NCI-H146 (cell line): Measurements from ENCODE around the gene STAT6.

Source experiments
- DNase-seq: peaks from one replicate; lab custom pipeline; 2025; lab: John Stamatoyannopoulos, UW

Gene STAT6, protein sequence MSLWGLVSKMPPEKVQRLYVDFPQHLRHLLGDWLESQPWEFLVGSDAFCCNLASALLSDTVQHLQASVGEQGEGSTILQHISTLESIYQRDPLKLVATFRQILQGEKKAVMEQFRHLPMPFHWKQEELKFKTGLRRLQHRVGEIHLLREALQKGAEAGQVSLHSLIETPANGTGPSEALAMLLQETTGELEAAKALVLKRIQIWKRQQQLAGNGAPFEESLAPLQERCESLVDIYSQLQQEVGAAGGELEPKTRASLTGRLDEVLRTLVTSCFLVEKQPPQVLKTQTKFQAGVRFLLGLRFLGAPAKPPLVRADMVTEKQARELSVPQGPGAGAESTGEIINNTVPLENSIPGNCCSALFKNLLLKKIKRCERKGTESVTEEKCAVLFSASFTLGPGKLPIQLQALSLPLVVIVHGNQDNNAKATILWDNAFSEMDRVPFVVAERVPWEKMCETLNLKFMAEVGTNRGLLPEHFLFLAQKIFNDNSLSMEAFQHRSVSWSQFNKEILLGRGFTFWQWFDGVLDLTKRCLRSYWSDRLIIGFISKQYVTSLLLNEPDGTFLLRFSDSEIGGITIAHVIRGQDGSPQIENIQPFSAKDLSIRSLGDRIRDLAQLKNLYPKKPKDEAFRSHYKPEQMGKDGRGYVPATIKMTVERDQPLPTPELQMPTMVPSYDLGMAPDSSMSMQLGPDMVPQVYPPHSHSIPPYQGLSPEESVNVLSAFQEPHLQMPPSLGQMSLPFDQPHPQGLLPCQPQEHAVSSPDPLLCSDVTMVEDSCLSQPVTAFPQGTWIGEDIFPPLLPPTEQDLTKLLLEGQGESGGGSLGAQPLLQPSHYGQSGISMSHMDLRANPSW

DNA sequence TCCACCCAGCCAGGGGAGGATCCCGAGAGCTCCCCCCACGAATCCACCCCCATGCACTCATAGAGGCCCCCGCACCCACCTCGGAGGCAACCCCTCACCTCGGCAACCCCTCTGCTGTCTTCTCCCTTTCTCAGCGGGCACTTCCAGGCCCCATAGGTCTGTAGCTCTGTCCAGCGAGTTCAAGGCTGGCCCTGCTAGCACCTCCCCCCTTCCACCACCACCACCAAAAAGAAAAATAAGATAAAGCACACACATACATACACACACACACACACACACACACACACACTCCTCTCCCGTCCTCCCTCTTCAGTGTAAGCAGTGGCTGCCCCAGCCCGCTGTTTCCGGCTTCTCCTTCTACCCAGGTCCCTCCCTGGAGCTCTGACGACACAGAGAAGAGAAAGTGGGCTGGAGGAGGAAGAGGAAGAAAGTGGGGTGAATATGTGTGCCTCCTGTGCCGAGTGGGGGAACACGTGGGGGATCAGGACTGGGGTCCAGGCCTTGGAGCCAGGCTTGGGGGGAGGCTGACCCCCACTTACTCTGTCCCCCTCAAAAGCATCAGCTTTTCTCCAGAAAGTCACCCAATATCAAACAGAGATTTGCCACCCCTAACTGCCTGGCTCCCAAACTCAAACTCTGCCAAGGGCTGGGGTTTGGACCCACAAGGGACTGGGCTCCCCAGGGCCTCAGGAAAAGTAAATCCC lies at the start of gene STAT6:
STAT6 (minus strand) TSS at position 332 of the 704 bp plus-strand sequence. CDS start 3,084 bp downstream, outside the sequence.
- DNase-seq = peak; percentile 71

DNA sequence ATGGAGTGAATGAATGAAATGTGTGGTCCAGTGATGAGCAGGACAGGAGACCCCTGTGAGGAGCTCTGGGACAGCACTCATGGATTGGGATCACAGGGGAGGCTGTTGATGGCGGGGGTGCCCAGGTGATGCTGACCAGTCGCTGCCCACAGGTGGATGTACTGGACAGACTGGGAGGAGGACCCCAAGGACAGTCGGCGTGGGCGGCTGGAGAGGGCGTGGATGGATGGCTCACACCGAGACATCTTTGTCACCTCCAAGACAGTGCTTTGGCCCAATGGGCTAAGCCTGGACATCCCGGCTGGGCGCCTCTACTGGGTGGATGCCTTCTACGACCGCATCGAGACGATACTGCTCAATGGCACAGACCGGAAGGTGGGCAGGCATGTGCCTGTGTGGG lies 49.6 kb upstream of the STAT6 start:
- DNase-seq = no peak

DNA sequence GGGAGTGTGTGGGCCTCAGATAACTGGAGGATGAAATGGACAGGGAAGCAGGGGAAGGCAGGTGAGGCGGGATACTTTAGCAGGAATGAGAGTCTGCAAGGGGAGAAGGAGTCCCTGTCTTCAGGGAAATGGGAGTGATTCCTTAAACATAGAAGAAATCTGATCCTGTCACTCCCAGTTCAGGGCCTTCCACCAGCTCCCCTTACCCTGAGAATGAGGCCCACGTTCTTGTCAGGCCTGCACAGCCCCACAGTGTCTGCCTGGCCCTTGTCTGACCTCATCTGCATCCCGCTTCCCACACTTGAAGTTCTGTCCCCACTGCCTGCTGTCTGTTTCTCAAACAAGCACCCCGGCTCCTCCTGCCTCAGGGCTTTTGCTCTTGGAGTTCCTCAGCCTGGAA lies 48.9 kb upstream of the STAT6 start:
- no peak for DNase-seq

DNA sequence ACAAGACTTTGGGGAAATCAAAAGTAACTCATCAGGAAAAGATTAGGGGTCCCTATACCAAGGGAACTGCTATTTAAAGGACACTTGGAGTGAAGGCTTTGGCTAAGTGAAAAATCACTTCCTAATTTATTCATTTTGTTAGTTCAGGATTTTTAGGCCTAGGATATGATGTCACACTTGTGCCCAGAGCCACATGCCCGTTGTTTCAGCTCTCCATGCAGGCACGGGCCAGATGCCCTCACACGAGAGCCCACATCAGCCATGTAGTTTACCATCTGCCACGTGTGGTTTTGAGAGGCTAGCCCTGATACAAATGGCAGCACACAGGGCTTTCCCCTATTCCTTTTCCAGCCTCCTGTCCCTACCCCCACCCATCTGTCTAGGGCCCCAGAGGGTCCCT lies 48.1 kb upstream of the STAT6 start:
- DNase-seq = no peak

DNA sequence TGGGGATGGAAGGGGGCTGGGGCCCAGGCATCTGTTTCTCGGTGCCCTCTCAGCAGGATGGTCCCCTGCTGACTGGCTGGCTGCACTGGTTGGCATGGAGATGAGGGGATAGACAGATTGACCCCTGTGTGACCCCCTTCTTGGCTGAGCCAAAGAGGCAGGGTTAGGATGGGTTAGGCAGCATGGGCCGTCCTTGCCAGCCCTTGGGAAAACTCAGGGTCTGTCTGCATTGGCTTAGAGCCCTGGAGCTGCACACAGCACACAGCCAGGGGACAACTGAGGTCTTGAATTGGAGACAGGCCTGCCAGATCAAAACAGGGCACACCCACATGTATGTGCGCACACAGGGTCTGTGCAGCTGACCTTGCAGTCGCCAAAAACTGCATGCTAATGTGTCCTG lies 47.5 kb upstream of the STAT6 start:
- DNase-seq = no peak

DNA sequence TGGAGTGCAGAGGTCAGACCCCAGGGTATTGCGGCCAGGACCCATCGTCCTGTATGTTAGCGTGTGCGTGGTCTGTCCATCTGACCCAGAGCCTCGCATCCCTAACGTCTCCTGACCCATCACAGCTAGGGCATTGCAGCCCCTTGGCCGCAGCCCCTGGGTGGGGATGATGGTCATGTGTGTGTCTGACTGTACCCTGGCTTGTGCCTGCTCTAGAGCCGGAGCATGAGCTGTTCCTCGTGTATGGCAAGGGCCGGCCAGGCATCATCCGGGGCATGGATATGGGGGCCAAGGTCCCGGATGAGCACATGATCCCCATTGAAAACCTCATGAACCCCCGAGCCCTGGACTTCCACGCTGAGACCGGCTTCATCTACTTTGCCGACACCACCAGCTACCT lies 47.0 kb upstream of the STAT6 start:
- no peak for DNase-seq

DNA sequence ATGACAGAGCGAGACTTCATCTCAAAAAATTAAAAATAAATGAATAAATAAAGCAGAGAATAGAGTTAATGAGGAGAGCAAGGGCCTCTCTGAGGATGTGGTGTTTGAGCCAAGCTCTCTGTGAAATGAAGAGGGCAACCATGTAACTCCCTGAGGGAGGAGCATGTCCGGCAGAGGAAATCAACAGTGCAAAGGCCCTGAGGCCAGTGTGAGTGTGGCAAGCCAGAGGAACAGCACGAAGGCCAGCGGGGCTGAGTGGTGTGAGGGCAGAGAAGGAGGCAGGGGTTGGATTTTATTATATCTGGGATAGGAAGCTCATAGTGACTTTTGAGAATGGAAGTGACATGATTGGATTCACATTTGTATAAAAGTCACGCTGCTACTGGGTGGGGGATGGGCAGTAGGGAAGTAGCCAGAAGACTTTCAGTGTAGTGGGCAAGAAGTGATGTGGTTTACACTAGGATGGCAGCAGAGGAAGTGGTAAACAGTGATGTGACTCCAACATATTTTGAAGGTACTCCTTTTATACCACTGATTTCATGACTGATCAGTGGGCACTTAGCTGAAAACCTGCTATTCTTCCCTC lies 46.5 kb upstream of the STAT6 start:
- no peak for DNase-seq

DNA sequence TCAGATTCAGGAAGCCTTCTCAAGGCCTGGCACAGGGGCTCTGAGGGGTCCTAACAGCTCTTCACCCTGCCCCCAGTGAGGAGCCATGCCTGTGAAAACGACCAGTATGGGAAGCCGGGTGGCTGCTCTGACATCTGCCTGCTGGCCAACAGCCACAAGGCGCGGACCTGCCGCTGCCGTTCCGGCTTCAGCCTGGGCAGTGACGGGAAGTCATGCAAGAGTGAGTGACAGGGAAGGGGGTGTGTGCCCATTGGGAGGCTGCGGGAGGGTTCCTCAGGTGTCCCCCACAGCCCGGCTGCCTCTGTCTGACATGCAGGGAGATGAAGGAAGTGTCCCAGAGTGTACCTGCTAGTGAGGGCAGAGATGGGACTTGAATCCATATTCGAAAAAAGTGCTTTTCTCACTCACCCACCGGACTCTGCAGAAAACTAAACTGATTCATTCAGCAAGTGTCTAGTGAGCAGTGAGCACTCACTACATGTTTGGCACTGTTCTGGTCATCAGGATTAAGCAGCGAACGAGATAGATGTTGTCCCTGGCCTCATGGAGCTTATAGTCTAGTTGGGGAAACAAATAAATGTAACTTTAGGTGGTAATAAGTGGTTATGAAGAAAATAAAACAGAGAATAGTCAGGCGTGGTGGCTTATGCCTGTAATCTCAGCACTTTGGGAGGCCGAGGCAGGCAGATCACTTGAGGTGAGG lies 45.7 kb upstream of the STAT6 start:
- no peak for DNase-seq

DNA sequence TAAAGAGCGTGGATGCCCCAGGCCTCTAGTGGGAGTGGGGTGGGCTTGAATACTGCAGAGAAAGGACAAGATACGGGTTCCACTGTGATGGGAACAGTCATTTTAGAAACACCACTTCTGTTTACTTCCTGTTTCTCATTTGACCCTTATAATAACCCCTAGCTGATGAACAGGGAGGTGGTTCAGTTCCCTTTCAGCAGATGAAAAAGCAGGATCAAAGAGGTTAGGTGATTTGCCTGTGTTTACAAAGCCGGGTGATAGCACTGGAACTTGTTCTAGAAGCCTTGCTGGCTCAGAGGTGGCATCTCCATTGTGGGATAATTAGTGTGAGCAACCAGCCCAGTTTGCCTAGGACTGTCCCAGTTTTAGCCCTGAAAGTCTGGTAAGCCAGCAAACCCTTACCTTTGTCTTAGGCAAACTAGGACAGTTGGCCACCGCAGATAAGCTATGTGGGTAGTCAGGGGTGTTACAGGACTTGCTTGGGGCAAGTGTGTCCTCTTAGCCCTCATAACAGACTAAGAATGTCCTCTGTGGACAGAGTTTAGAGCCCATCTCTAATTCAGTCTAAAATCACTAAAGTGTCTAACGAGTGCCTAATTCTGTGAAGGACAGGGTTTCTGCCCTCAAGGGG lies 43.8 kb upstream of the STAT6 start:
- no peak for DNase-seq

DNA sequence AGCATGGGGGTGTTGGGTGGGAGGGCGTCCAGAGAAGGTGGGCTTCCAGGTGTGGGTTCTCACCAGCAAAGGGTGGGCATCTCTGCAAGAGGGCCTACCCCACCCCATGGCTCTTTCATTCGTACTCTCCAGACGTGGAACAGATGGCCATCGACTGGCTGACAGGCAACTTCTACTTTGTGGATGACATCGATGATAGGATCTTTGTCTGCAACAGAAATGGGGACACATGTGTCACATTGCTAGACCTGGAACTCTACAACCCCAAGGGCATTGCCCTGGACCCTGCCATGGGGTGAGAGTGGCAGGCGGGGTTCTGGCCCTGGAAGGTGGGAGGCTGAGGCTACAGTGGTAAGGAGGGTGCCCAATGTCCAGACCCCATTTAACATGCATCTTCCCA lies 42.9 kb upstream of the STAT6 start:
- no peak for DNase-seq

DNA sequence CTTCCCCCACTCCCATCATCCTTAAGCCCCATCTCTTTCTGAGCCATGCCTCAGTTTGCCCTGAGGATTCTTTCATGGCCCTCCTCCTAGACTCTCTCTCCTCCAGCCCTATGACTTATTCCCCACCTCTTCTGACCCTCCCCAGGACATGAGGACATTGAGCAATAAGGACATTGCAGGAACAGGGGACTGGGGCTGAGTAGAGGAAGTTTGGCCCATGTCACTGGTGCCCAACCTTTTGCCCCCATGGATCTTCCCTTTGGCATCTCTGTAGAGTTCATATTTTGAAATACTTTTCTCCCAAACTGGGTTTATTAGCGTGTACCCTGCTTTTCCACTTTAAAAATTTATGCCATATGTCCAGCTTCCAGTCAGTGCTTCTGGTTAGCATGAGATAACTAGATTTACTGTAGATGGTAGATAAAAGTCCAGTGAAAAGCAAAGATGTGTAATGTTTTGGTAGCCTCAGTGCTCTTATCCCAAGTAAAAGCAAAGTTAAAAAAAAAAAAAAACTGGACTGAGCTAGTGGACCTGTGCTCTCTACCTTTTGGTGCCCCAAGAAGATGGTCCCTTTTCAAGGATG lies 42.3 kb upstream of the STAT6 start:
- DNase-seq = no peak

DNA sequence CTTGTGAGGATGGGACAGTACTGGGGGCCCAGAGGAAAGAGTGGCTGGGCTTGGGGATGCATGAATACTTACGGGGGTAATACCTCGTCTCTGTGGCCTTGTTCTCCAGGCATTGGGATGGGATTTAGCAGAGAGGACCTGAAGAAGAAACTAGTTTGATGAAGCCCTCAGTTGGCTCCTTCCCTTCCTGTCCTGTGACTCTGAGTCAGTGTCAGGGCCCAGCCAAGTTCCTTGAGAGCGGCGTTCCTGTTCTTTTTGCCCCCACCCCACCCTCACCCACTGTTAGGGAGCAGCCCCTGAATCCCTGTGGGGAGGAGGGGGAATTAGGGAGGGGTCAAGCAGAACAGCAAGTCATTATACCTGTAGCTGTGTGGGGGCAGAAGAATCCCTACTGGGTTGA lies 41.5 kb upstream of the STAT6 start:
- no peak for DNase-seq

DNA sequence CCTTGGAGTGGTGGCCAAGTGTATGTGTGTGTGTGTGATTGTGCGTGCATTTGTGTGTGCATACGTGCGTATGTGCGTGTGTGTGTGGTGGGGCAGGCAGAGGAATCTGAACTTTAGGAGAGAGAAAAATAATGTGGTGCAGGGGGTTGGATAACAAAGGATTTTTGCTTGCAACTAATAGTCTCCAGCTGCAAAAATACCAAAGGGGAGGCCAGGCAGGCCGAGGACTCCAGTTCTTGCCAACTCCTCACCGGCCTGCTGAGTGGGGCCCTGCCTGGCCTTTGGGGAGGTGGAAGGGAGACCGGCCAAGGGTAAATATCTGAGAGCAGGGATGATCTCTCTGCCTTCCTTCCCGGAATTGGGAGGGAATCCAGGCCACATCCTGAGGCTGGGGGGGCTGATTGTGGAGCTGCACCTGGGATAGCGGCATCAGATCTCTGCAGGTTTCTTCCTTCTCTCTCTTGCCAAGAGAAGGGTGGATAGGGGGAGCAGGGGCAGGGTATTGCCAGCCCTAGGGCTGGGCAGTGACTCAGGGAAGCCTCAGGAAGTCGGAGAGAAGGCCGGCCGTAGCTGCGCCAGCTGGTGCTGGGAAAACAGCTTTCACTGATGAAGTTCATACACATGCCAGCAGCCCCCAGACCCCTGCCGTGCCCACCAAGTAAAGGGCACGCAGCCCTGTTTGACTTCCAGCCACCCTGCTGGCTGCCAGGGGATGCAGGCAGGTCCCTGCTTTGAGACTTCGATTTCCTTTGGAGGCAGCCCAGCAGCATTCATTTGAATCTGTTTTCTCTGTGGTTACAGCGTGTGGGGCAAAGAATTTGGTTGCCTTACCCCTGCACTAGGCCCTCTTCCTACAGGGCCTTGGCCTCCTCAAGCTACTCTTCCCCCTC lies 40.8 kb upstream of the STAT6 start:
- DNase-seq = peak; percentile 26

DNA sequence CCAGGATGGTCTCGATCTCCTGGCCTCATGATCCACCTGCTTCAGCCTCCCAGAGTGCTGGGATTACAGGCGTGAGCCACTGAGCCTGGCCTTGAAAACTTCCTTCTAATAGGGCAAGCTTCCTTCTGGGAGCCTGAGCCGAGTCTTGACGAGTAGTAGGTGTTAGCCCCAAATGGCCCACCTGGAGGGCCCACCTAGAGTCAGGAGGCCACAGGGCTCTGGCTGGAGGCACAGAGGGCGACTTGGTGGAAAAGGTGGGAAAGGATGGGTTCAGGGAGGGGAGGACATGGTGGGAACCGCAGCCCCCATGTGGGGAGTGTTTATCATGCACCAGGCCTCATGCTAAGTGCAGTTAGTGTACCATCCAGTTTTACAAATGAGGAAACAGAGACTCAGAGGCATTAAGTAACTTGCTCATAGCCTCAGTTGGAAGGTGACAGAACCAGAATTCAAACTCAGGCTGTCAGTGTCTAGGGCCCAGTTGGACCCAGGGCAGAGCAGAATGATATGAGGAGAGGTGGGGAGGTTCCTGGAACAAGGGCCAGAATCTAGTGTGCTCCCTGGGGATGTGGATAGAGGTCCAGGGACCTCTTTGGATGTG lies 39.3 kb upstream of the STAT6 start:
- DNase-seq = no peak

DNA sequence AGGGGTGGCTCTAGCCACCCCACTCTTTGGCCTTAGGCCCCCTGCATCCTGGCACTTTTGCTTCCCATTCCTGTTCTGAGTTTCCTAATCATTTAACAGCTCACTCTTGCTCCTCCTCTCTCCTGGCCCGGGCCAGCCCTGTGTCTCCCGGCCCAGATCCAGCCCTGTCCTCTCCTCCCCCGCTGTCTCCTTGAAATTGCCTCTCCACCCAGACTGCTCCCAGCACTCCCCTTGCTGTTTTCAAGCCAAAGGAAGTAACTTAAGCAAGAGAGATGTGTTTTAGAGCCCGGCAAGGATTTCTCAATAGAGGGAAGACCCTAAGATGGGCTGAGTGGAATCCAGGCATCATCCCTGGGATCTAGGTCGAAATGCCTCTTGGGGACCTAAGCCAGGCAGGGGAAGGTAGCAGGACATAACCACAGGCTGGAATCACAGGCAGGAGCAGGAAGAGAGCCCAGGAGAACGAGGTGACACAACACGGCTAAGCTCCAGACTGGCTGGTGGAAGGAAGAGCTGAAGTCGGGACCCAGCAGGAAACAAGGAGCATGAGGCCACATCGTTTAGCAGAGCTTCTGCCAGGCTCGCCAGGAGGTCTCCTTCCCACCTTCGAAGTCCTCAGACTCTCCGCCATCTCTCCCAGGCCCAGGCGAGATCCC lies 38.2 kb upstream of the STAT6 start:
- no peak for DNase-seq

DNA sequence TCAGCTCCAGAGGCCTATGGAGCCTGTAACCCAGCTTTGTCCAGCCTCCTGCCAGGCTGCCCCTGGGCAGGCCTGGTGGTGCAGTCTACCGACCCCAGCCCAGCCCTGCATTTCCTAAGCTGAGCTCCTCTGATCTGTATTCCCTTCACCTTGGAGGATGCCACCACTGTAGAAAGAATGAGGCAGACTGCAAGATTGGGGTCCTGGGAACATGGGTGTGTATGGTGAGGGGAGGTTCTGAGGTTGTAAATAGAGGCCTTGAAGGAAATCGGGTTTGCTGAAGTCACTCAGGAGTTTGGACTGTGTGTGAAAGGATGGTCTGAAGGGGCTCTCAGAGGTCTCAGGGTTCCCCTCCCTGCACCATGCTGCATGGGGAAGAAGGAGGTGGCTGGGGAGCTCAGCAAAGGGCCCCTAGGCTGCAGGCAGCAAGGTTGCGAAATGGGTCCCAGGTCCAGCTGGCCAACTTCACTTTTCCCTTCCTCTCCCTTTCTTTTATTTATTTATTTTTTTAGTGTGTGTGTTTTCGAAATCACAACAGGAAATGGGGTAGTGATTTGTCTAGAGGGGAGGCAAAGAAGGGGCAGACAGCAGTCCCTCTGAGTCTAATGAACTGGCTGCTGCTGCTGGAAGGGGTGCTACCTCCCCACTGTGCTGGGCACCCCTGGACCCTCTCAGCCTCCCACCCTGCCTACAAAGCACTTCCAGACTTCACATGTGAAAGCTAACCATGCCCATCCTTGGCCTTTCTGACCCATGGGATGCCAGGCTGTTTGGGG lies 37.5 kb upstream of the STAT6 start:
- DNase-seq = no peak

DNA sequence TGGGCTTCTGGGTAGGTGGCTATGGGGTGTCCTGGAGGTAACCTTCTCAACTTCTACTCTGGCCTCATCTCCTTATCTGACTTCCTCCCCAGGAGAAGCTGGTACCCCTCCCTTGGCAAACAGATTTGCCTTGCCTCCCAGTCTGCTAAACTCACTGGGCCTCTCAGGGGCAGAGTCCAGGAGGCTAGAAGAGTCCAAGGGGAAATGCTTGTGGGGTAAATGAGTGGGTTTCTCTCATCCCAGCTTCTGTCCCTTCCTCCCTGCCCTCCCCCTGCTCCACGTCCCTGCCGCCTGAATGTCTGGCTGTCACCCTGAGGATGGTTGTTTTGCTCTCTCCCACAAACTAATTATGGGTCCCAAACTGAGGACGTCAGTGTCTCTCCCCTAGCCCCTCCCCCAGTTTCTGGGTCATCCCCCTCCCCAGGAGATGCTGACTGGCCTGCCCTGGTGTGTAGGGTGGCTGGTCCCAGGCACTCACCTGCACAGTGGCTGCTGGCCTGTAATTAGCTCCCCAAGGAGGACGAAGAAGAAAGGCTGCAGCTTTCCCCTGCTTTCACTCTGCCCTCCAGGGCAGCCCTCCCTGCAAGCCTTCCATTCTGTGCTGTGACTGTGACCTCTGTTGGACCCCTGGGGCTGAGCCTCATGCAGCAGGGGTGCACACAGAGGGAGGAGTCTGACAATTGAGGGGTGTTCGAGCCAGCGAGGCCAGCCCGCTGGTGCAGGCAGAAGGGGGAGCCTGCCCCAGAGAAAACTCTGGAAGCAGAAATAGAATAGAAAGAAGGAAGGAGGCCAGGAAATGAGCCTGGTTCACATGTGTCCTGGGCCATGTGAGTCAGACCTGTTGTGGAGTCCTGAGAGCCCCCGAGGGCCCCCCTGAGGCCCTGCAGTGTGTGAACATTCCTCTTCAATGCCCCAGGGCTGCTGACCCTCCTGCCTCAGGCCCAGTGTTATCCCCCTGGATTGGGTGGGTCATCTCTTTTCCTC lies 36.1 kb upstream of the STAT6 start, which contains the start of gene LRP1-AS:
LRP1-AS (minus strand) TSS at position 659 of the 984 bp plus-strand sequence.
- DNase-seq = no peak
